ENCODE results near the gene MRPL24. TPM values are rescaled to one million over a fixed set of nuclear protein-coding genes. Genes with fewer than 3 reads are reported as not detected.
A peak's percentile ranks its signal among the peaks of the same experiment; 100 is the strongest.

Gene MRPL24
- 100 to 1,000 TPM in 1 of 3 donors, 10 to 100 TPM in 2; 75.4 to 126 (median 88.2) TPM for polyA plus RNA-seq

- Mint-ChIP-seq H3K4me3 (peak within 1 kb of the TSS; percentile 95 to 97 (median 96)), H3K27me3 (ENCODE audit: low read depth in 3 of 3) (peaks cover 0 to 6% (median 0%) of the 10 kb centered on the region in 3 donors), H3K9me3 (peaks cover 0 to 2% (median 0%) of the 10 kb centered on the region in 6 donors), H3K36me3 (peaks cover 3 to 7% (median 7%) of the 10 kb centered on the region in 3 donors), H3K27ac (peak within 1 kb of the TSS; percentile 87 to 99 (median 98)), H3K4me1 (peaks cover 29 to 31% of the 10 kb centered on the region in 2 donors)
- DNase-seq: peak; percentile 97 to 99 (median 98)
These were observed at the start of gene MRPL24 for GRCh38 chr1:156740741-156741480. Gene MRPL24, minus strand, starts transcription at chr1:156741088. Its CDS starts 2,384 bp downstream, at chr1:156738704.

- DNase-seq: no peak
- H3K27me3 Mint-ChIP-seq (ENCODE audit: low read depth in 3 of 3): peaks cover 0 to 1% (median under 1%) of the 10 kb centered on the region in 3 donors
- H3K4me3 Mint-ChIP-seq: no peak overlapping the region
- H3K36me3 Mint-ChIP-seq: peaks cover 8 to 52% (median 28%) of the 10 kb centered on the region in 3 donors
- H3K27ac Mint-ChIP-seq: peak overlapping the region in 3 of 6 donors; percentile 5 to 62 (median 44)
- H3K9me3 Mint-ChIP-seq: no peaks in the 10 kb centered on the region
- H3K4me1 Mint-ChIP-seq: peaks cover 7 to 14% of the 10 kb centered on the region in 2 donors
These were observed 48.9 kb upstream of the MRPL24 start for GRCh38 chr1:156789621-156790318.

- Mint-ChIP-seq H3K27me3 (ENCODE audit: low read depth in 3 of 3) (no peaks in the 10 kb centered on the region), H3K36me3 (peaks cover 5 to 47% (median 24%) of the 10 kb centered on the region in 3 donors), H3K9me3 (no peaks in the 10 kb centered on the region), H3K4me1 (peaks cover 7 to 14% of the 10 kb centered on the region in 2 donors), H3K4me3 (no peak overlapping the region), H3K27ac (peak overlapping the region in 1 of 6 donors; percentile 40)
- no peak for DNase-seq
These were observed 47.2 kb upstream of the MRPL24 start for GRCh38 chr1:156788136-156788535.

GRCh38 chr1:156786640-156787039 is 45.8 kb upstream of the MRPL24 start:
- Mint-ChIP-seq H3K27ac (peak overlapping the region in 5 of 6 donors; percentile 3 to 78 (median 26)), H3K36me3 (peaks cover 6 to 52% (median 21%) of the 10 kb centered on the region in 3 donors), H3K4me3 (no peak overlapping the region)

GRCh38 chr1:156785458-156785857 is 44.6 kb upstream of the MRPL24 start:
- Mint-ChIP-seq H3K9me3 (no peaks in the 10 kb centered on the region), H3K27ac (no peak overlapping the region), H3K4me3 (no peak overlapping the region), H3K4me1 (peaks cover 13 to 29% of the 10 kb centered on the region in 2 donors), H3K36me3 (peaks cover 4 to 49% (median 20%) of the 10 kb centered on the region in 3 donors), H3K27me3 (ENCODE audit: low read depth in 3 of 3) (no peaks in the 10 kb centered on the region)
- no peak for DNase-seq

More at GRCh38 chr1:156786640-156787039, 45.8 kb upstream of the MRPL24 start:
- Mint-ChIP-seq H3K4me1 (peaks cover 10 to 20% of the 10 kb centered on the region in 2 donors), H3K9me3 (no peaks in the 10 kb centered on the region), H3K27me3 (ENCODE audit: low read depth in 3 of 3) (no peaks in the 10 kb centered on the region)
- no peak for DNase-seq

- peaks cover 4 to 27% (median 15%) of the 10 kb centered on the region in 3 donors for H3K36me3 Mint-ChIP-seq
- H3K4me1 Mint-ChIP-seq: peaks cover 21 to 43% of the 10 kb centered on the region in 2 donors
- no peaks in the 10 kb centered on the region for H3K9me3 Mint-ChIP-seq
- DNase-seq: no peak
- peak overlapping the region in 1 of 6 donors; percentile 41 for H3K27ac Mint-ChIP-seq
- no peak overlapping the region for H3K4me3 Mint-ChIP-seq
- H3K27me3 Mint-ChIP-seq (ENCODE audit: low read depth in 3 of 3): no peaks in the 10 kb centered on the region
These were observed 40.8 kb upstream of the MRPL24 start for GRCh38 chr1:156781585-156782186.

- Mint-ChIP-seq H3K27me3 (ENCODE audit: low read depth in 3 of 3) (peaks cover 0 to 2% (median 2%) of the 10 kb centered on the region in 3 donors), H3K4me3 (no peak overlapping the region), H3K36me3 (peaks cover 6 to 15% (median 8%) of the 10 kb centered on the region in 3 donors), H3K9me3 (no peaks in the 10 kb centered on the region), H3K27ac (peak overlapping the region in 5 of 6 donors; percentile 5 to 80 (median 41)), H3K4me1 (peaks cover 41 to 60% of the 10 kb centered on the region in 2 donors)
- no peak for DNase-seq
These were observed 36.7 kb upstream of the MRPL24 start for GRCh38 chr1:156777573-156777972.

GRCh38 chr1:156776942-156777341 is 36.1 kb upstream of the MRPL24 start:
- peaks cover 0 to 2% (median 2%) of the 10 kb centered on the region in 3 donors for H3K27me3 Mint-ChIP-seq (ENCODE audit: low read depth in 3 of 3)
- peaks cover 43 to 64% of the 10 kb centered on the region in 2 donors for H3K4me1 Mint-ChIP-seq
- H3K4me3 Mint-ChIP-seq: no peak overlapping the region

GRCh38 chr1:156775799-156776198 is 34.9 kb upstream of the MRPL24 start:
- no peak for DNase-seq
- Mint-ChIP-seq H3K27ac (peak overlapping the region in 1 of 6 donors; percentile 9), H3K9me3 (no peaks in the 10 kb centered on the region), H3K4me3 (no peak overlapping the region), H3K27me3 (ENCODE audit: low read depth in 3 of 3) (peaks cover 0 to 2% (median 2%) of the 10 kb centered on the region in 3 donors), H3K36me3 (peaks cover 5 to 10% (median 9%) of the 10 kb centered on the region in 3 donors), H3K4me1 (peaks cover 43 to 61% of the 10 kb centered on the region in 2 donors)

More at GRCh38 chr1:156776942-156777341, 36.1 kb upstream of the MRPL24 start:
- no peaks in the 10 kb centered on the region for H3K9me3 Mint-ChIP-seq
- H3K36me3 Mint-ChIP-seq: peaks cover 5 to 12% (median 9%) of the 10 kb centered on the region in 3 donors
- DNase-seq: no peak
- peak overlapping the region in 3 of 6 donors; percentile 9 to 79 (median 41) for H3K27ac Mint-ChIP-seq

- H3K4me1 Mint-ChIP-seq: peaks cover 58 to 82% of the 10 kb centered on the region in 2 donors
- no peak for DNase-seq
- peak overlapping the region in 1 of 6 donors; percentile 37 for H3K27ac Mint-ChIP-seq
These were observed 32.7 kb upstream of the MRPL24 start for GRCh38 chr1:156773607-156774006.

GRCh38 chr1:156772728-156773497 is 32.0 kb upstream of the MRPL24 start:
- no peak for DNase-seq
- Mint-ChIP-seq H3K36me3 (peaks cover 7 to 17% (median 9%) of the 10 kb centered on the region in 3 donors), H3K27ac (peak overlapping the region in 2 of 6 donors; percentile 7 to 24), H3K4me1 (peaks cover 62 to 81% of the 10 kb centered on the region in 2 donors), H3K4me3 (no peak overlapping the region), H3K27me3 (ENCODE audit: low read depth in 3 of 3) (peaks cover 0 to 4% (median 2%) of the 10 kb centered on the region in 3 donors), H3K9me3 (no peaks in the 10 kb centered on the region)

More at GRCh38 chr1:156773607-156774006, 32.7 kb upstream of the MRPL24 start:
- Mint-ChIP-seq H3K27me3 (ENCODE audit: low read depth in 3 of 3) (peaks cover 0 to 2% (median 2%) of the 10 kb centered on the region in 3 donors), H3K4me3 (no peak overlapping the region), H3K9me3 (no peaks in the 10 kb centered on the region), H3K36me3 (peaks cover 7 to 17% (median 9%) of the 10 kb centered on the region in 3 donors)

GRCh38 chr1:156772222-156772621 is 31.3 kb upstream of the MRPL24 start:
- H3K27me3 Mint-ChIP-seq (ENCODE audit: low read depth in 3 of 3): peaks cover 0 to 4% (median 2%) of the 10 kb centered on the region in 3 donors
- peaks cover 56 to 74% of the 10 kb centered on the region in 2 donors for H3K4me1 Mint-ChIP-seq
- H3K27ac Mint-ChIP-seq: no peak overlapping the region

More at GRCh38 chr1:156772222-156772621, 31.3 kb upstream of the MRPL24 start:
- H3K36me3 Mint-ChIP-seq: peaks cover 7 to 17% (median 9%) of the 10 kb centered on the region in 3 donors
- H3K4me3 Mint-ChIP-seq: no peak overlapping the region
- DNase-seq: no peak
- H3K9me3 Mint-ChIP-seq: no peaks in the 10 kb centered on the region
